GM19099 (cell line): Measurements from ENCODE around the gene CACNA2D3.

Source experiments
- POLR2A ChIP-seq: IDR thresholded peaks from 3 replicates; pipeline ENCODE4 v1.6.1; 2011; ENCODE audit warnings: low read depth; ENCODE audit not compliant: insufficient read length; ENCODE audit errors: extremely low read depth

CACNA2D3 gene

GRCh38 chr3:54144284-54144683 lies 21.9 kb downstream of the CACNA2D3 start:
- no peak for TF ChIP-seq POLR2A

- no peak for TF ChIP-seq POLR2A
Measured at GRCh38 chr3:54146506-54147239, 24.3 kb downstream of the CACNA2D3 start.

GRCh38 chr3:54150864-54151467 lies 28.6 kb downstream of the CACNA2D3 start:
- TF ChIP-seq POLR2A: no peak

- TF ChIP-seq POLR2A: no peak
Measured at GRCh38 chr3:54153477-54153876, 31.1 kb downstream of the CACNA2D3 start.

- TF ChIP-seq POLR2A: no peak
Measured at GRCh38 chr3:54157860-54158259, 35.5 kb downstream of the CACNA2D3 start.

- no peak for TF ChIP-seq POLR2A
Measured at GRCh38 chr3:54159917-54160316, 37.6 kb downstream of the CACNA2D3 start.

GRCh38 chr3:54163441-54163840 lies 41.1 kb downstream of the CACNA2D3 start:
- TF ChIP-seq POLR2A: no peak

- no peak for TF ChIP-seq POLR2A
Measured at GRCh38 chr3:54164192-54164975, 42.0 kb downstream of the CACNA2D3 start.

- TF ChIP-seq POLR2A: no peak
Measured at GRCh38 chr3:54165865-54166264, 43.5 kb downstream of the CACNA2D3 start.

GRCh38 chr3:54167999-54168398 lies 45.6 kb downstream of the CACNA2D3 start:
- no peak for TF ChIP-seq POLR2A

- TF ChIP-seq POLR2A: no peak
Measured at GRCh38 chr3:54168451-54168850, 46.1 kb downstream of the CACNA2D3 start.

GRCh38 chr3:54169524-54169923 lies 47.2 kb downstream of the CACNA2D3 start:
- no peak for TF ChIP-seq POLR2A

GRCh38 chr3:54171509-54171908 lies 49.2 kb downstream of the CACNA2D3 start:
- no peak for TF ChIP-seq POLR2A

GRCh38 chr3:54171951-54172350 lies 49.6 kb downstream of the CACNA2D3 start:
- no peak for TF ChIP-seq POLR2A

GRCh38 chr3:54173371-54173770 lies 51.0 kb downstream of the CACNA2D3 start:
- TF ChIP-seq POLR2A: no peak

GRCh38 chr3:54176106-54176505 lies 53.8 kb downstream of the CACNA2D3 start:
- no peak for TF ChIP-seq POLR2A
